Kidney epithelial cell (primary cell): Measurements from ENCODE around the gene CRYBB1. TPM values are rescaled to one million over a fixed set of nuclear protein-coding genes. Genes with fewer than 3 reads are reported as not detected.

Experiments
- DNase-seq: peaks from one replicate; pipeline ENCODE4 v3.0.0-alpha.2; 2010; ENCODE audit warnings: low read depth
- H3K27me3 ChIP-seq: 2 replicates; pipeline ENCODE4 v1.6.0; 2011; ENCODE audit warnings: low read length; ENCODE audit not compliant: control insufficient read depth, insufficient read depth
- H3K36me3 ChIP-seq: 2 replicates; pipeline ENCODE4 v1.5.1; 2011; ENCODE audit warnings: low read length; ENCODE audit not compliant: control insufficient read depth, insufficient read depth
- H3K4me3 ChIP-seq: 2 replicates; pipeline ENCODE4 v1.5.1; 2011; ENCODE audit warnings: low read depth, mild to moderate bottlenecking, control low read depth, low read length
- CTCF ChIP-seq: IDR thresholded peaks from 2 replicates; pipeline ENCODE4 v1.5.1; 2011; ENCODE audit warnings: mild to moderate bottlenecking, moderate library complexity, low read length, control low read depth, inconsistent platforms; ENCODE audit not compliant: insufficient read depth, poor library complexity, severe bottlenecking
- total RNA-seq: library from RNA; depleted of rRNA; stranded (reverse); fragments of >200 nt; gene quantifications from 2 replicates; pipeline ENCODE4 v1.2.3, GENCODE V29; 2015

The CRYBB1 gene
- total RNA-seq, 1 donor from 2014 or later, result not detected

DNA sequence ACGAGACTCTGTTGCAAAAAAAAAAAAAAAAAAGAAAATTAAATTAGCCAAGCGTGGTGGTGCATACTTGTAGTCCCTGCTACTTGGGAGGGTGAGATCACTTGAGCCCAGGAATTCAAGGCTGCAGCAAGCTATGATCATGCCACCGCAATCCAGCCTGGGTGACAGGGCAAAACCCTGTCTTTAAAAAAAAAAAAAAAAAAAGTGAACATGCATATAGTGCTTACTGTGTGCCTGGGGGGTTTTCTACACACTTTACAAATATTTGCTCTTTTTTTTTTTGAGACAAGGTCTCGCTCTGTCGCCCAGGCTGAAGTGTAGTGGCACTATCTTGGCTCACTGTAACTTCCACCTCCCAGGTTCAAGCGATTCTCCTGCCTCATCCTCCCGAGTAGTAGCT, 40.7 kb downstream of the CRYBB1 start:
- no peak for TF ChIP-seq CTCF
- no peaks in the 10 kb centered on the region for H3K36me3 ChIP-seq
- no peak overlapping the region for H3K4me3 ChIP-seq
- no peaks in the 10 kb centered on the region for H3K27me3 ChIP-seq
- no peak for DNase-seq

- no peak for DNase-seq
- H3K36me3 ChIP-seq, result no peaks in the 10 kb centered on the region
- no peak overlapping the region for H3K4me3 ChIP-seq
- no peaks in the 10 kb centered on the region for H3K27me3 ChIP-seq
- TF ChIP-seq CTCF, result no peak
These were observed 41.7 kb downstream of the CRYBB1 start for GRCh38 chr22:26576026-26576680.

DNA sequence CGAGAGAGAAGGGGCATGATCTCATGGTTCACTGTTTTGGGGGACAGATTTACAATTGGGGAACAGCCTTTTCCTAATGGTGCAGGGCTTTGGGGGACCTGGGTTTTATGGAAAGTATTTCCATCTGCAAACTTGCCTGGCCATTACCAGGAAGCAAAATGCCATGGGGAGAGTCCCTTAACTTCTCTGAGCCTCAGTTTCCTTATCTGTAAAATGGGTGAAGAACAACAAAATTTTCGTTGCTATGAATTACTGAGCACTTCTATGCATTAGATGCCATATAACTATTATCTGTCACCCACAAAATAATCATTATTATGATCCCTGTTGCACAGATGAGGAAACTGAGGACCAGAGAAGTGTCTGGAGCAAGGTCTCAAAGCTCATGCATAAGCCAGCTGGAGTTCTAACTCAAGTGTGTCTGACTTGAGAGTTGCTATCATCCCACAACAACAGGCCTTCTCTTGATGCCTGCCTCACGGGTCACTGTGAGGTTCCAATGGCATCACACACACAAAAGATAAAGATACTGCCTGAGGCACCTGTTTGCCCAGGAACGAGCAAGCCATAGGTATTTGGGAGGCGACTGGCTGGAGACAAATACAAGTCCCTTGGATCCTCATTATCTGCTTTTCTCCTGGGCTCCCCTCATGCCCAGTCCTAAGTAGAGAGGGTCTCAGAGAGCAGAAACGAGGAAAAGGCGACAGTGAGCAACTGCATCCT, 43.7 kb downstream of the CRYBB1 start:
- Histone ChIP-seq H3K4me3 (no peak overlapping the region), H3K27me3 (no peaks in the 10 kb centered on the region), H3K36me3 (no peaks in the 10 kb centered on the region)
- no peak for TF ChIP-seq CTCF
- DNase-seq, result no peak

GRCh38 chr22:26573026-26573662, 44.7 kb downstream of the CRYBB1 start:
- no peak for TF ChIP-seq CTCF
- no peak for DNase-seq
- no peaks in the 10 kb centered on the region for H3K36me3 ChIP-seq
- no peak overlapping the region for H3K4me3 ChIP-seq
- no peaks in the 10 kb centered on the region for H3K27me3 ChIP-seq

- Histone ChIP-seq H3K4me3 (no peak overlapping the region), H3K27me3 (no peaks in the 10 kb centered on the region), H3K36me3 (no peaks in the 10 kb centered on the region)
- TF ChIP-seq CTCF, result no peak
- DNase-seq, result no peak
These were observed 46.8 kb downstream of the CRYBB1 start for GRCh38 chr22:26570864-26571525.
